Measurements from ENCODE around the gene ARVCF.

ARVCF gene

DNA sequence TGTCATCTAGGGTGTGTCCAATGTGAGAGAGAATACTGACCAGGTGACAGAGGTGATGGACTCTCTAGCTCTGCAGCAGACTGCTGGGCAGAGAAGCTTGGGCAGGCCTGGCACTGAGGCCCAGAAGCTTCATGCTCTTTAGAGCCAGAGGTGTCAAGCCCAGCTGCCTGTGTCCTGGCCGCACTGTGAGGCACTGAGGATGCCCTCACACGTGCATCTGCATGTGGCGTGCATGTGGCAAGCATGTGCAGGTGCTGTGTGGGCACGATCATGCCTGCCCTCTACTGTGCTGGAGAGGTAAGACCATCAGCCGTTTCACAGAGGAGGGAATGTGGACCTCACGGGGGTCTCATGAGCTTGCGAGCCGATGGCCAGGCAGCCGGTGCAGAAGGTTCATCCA, 59.2 kb downstream of the ARVCF start:
- no peak for TF ChIP-seq ZNF132 (tag by site-specific recombination; IDR thresholded peaks at IDR 0.05; ENCODE audit: borderline replicate concordance)
- TF ChIP-seq, protein P1, sequence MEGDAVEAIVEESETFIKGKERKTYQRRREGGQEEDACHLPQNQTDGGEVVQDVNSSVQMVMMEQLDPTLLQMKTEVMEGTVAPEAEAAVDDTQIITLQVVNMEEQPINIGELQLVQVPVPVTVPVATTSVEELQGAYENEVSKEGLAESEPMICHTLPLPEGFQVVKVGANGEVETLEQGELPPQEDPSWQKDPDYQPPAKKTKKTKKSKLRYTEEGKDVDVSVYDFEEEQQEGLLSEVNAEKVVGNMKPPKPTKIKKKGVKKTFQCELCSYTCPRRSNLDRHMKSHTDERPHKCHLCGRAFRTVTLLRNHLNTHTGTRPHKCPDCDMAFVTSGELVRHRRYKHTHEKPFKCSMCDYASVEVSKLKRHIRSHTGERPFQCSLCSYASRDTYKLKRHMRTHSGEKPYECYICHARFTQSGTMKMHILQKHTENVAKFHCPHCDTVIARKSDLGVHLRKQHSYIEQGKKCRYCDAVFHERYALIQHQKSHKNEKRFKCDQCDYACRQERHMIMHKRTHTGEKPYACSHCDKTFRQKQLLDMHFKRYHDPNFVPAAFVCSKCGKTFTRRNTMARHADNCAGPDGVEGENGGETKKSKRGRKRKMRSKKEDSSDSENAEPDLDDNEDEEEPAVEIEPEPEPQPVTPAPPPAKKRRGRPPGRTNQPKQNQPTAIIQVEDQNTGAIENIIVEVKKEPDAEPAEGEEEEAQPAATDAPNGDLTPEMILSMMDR (tag by site-specific recombination; IDR thresholded peaks at IDR 0.05) = peak; percentile 33; the same call in 1 of the 2 replicates
- H3K36me3 ChIP-seq (ENCODE audit: control insufficient read depth in 2 of 2, insufficient read depth in 1 of 2, low read length in 2 of 2) = peaks cover 0 to 6% of the 10 kb centered on the region in 2 experiments; a peak in 1 of 3 replicates
- H3K4me1 ChIP-seq (ENCODE audit: control insufficient read depth, insufficient read depth, low read length) = peaks cover 8% of the 10 kb centered on the region; the same call in 1 of the 2 replicates
- no peak overlapping the region for H3K27ac ChIP-seq (ENCODE audit: extremely low read depth, low read depth, low read length)
- POLR2A ChIA-PET = interaction anchor here (1.0 kb wide), 1 partner anchor 9 kb away, joined by 3 read pairs; no protein-coding TSS in a partner anchor
- CTCF ChIA-PET = interaction anchor here (0.6 to 1.5 kb wide), 3 partner anchors 10 to 245 kb away, joined by 3 to 9 read pairs (median 6); no protein-coding TSS in a partner anchor
- H3K9me3 ChIP-seq (ENCODE audit: control insufficient read depth, insufficient read depth, low read depth, low read length) = no peaks in the 10 kb centered on the region
- no peak overlapping the region for H3K4me3 ChIP-seq (ENCODE audit: low read depth, low read length)

DNA sequence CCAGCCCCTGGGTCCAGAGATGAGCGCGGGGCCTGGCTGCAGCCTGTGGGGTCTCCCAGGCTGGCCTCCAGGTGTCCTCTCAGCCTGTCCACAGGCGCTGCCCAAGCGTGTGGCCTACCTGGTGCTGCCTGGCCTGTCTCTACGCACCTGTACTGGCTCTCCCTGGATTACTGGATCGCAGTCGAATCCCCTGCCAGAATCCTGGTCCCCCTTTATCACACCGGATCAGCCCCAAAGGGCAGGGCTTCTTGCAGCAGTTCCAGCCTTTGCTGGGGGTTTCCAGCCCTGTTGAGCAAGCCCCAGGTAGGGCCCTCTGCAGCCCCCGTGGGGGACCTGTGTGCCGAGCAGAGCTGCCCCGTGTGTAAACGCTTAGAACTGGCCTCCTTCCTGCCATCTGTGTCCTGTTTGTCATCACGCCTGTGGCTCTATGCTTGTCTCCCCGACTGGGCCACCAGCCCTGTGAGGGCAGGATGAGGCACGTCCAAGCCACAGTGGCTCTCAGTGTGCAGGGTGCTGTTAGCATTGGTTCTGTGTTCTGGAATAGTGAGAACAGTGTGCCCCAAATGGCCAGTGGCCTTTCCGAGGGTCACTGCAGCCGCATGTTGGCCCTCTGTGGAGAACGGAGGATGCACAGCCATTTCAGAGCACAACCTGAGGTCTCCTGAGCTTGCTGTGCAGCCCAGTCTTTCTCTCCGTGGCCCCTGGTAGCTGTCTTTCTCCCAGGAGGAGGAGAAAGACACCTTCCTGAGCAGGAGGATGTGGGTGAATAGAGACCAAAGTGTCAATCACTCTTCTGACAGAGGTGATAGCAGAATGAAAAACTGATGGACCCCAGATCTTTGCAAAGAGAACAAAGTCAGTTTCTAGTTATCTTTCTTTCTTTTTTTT, 61.1 kb downstream of the ARVCF start:
- peaks cover 8% of the 10 kb centered on the region; the same call in 1 of the 2 replicates for H3K4me1 ChIP-seq (ENCODE audit: control insufficient read depth, insufficient read depth, low read length)
- TF ChIP-seq ZNF292 (tag by site-specific recombination; IDR thresholded peaks at IDR 0.05; ENCODE audit: borderline replicate concordance, low read depth) = no peak
- no peak for TF ChIP-seq ZFP3 (tag by site-specific recombination; IDR thresholded peaks at IDR 0.05; ENCODE audit: low read depth)
- peak; percentile 46 for TF ChIP-seq ZIC2 (tag by site-specific recombination; IDR thresholded peaks at IDR 0.05)
- peak; percentile 94 for TF ChIP-seq ZNF600 (tag by site-specific recombination; IDR thresholded peaks at IDR 0.05)
- 0 out of 2 replicates have a peak, but pooled peaks have one; percentile 30 for TF ChIP-seq GLIS2 (tag by site-specific recombination; IDR thresholded peaks at IDR 0.05)
- TF ChIP-seq, protein P2, sequence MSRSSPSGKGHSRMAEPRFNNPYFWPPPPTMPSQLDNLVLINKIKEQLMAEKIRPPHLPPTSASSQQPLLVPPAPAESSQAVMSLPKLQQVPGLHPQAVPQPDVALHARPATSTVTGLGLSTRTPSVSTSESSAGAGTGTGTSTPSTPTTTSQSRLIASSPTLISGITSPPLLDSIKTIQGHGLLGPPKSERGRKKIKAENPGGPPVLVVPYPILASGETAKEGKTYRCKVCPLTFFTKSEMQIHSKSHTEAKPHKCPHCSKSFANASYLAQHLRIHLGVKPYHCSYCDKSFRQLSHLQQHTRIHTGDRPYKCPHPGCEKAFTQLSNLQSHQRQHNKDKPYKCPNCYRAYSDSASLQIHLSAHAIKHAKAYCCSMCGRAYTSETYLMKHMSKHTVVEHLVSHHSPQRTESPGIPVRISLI (tag by site-specific recombination; IDR thresholded peaks at IDR 0.05) = peak; percentile 70; the same call in 1 of the 2 replicates
- peak; percentile 58 for TF ChIP-seq GLIS1 (tag by site-specific recombination; IDR thresholded peaks at IDR 0.05)
- no peaks in the 10 kb centered on the region for H3K9me3 ChIP-seq (ENCODE audit: control insufficient read depth, insufficient read depth, low read depth, low read length)
- H3K36me3 ChIP-seq (ENCODE audit: control insufficient read depth in 2 of 2, insufficient read depth in 1 of 2, low read length in 2 of 2) = peaks cover 0 to 6% of the 10 kb centered on the region in 2 experiments; a peak in 1 of 3 replicates
- no peak overlapping the region for H3K27ac ChIP-seq (ENCODE audit: extremely low read depth, low read depth, low read length)
- ChIA-PET CTCF (interaction anchor here (0.6 to 3.8 kb wide), 5 partner anchors 8 to 225 kb away, joined by 3 to 33 read pairs (median 3); partner anchors contain the start of genes COMT and TXNRD2), POLR2A (interaction anchor here (1.6 to 2.3 kb wide), 2 partner anchors 10 to 12 kb away, joined by 7 to 9 read pairs; no protein-coding TSS in a partner anchor)
- no peak overlapping the region for H3K4me3 ChIP-seq (ENCODE audit: low read depth, low read length)

DNA sequence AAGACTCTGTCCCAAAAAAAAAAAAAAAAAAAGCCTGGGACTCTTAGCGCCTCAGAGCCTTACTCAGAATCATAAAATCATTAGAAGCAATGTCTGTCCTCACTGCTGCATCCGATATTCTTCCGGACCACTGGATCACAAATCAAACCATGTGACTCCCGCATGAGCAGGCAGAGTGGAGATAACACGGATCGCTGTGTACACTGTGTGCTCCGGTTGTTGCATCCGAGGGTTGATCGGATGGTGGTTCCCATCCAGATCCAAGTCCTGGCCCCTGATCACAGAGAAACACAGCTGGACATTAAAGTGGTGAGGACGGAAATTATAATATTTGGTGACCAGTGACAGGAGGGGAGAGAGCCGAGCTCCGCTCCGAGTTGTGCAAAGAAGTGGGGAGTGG, 65.3 kb downstream of the ARVCF start:
- Histone ChIP-seq H3K4me3 (ENCODE audit: low read depth, low read length) (no peak overlapping the region), H3K4me1 (ENCODE audit: control insufficient read depth, insufficient read depth, low read length) (0 out of 2 replicates have a peak, but pooled peaks cover 2% of the 10 kb centered on the region), H3K9me3 (ENCODE audit: control insufficient read depth, insufficient read depth, low read depth, low read length) (no peaks in the 10 kb centered on the region), H3K27ac (ENCODE audit: extremely low read depth, low read depth, low read length) (no peak overlapping the region), H3K36me3 (ENCODE audit: control insufficient read depth in 2 of 2, insufficient read depth in 1 of 2, low read length in 2 of 2) (peaks cover 0 to 10% of the 10 kb centered on the region in 2 experiments; a peak in 2 of 3 replicates)
- POLR2A ChIA-PET = interaction anchor here (0.7 kb wide), 1 partner anchor 30 kb away, joined by 7 read pairs; no protein-coding TSS in a partner anchor
- TF ChIP-seq IKZF3 (tag by site-specific recombination; IDR thresholded peaks at IDR 0.05) (0 out of 2 replicates have a peak, but pooled peaks have one; percentile 10), ZNF670 (tag by site-specific recombination; IDR thresholded peaks at IDR 0.05; ENCODE audit: low read depth) (no peak), ZBTB17 (tag by site-specific recombination; IDR thresholded peaks at IDR 0.05) (peak; percentile 43; the same call in 1 of the 2 replicates)
- CTCF ChIA-PET = interaction anchor here (0.8 kb wide), 1 partner anchor 159 kb away, joined by 3 read pairs; no protein-coding TSS in a partner anchor
